GM12878 (cell line): ENCODE results near the gene ZNF791. TPM values are rescaled to one million over a fixed set of nuclear protein-coding genes. Genes with fewer than 3 reads are reported as not detected.

Source experiments
- BMI1 ChIP-seq: fragments of 450-650 bp; IDR thresholded peaks from 2 replicates; pipeline ENCODE4 v1.6.1; 2016; ENCODE audit warnings: mild to moderate bottlenecking, moderate library complexity, borderline replicate concordance
- CBX5 ChIP-seq: sonication (generic); IDR thresholded peaks from 2 replicates; pipeline ENCODE4 v1.6.1; 2016; ENCODE audit warnings: low read depth, moderate library complexity, mild to moderate bottlenecking, inconsistent platforms
- CHD1 ChIP-seq: IDR thresholded peaks from 2 replicates; pipeline ENCODE4 v1.6.1; 2012; ENCODE audit warnings: low read depth, low read length, improper control_type of control experiment
- ETV6 ChIP-seq, 2 experiments: fragments of 450-650 bp in 1 of 2; IDR thresholded peaks in 1 of 2; conservative IDR thresholded peaks in 1 of 2; 2 replicates each; pipeline ENCODE4 v1.6.1; 2014; ENCODE audit warnings: antibody characterized with exemption in 1 of 2, borderline replicate concordance in 1 of 2, low read depth in 1 of 2, mild to moderate bottlenecking in 1 of 2, moderate library complexity in 1 of 2
- GABPA ChIP-seq: IDR thresholded peaks from 2 replicates; pipeline ENCODE4 v1.6.1; 2014; ENCODE audit warnings: antibody characterized with exemption, low read depth, mild to moderate bottlenecking, inconsistent platforms
- MEF2B ChIP-seq: fragments of 450-650 bp; IDR thresholded peaks from 2 replicates; pipeline ENCODE4 v1.6.1; 2018; ENCODE audit warnings: mild to moderate bottlenecking, moderate library complexity; ENCODE audit not compliant: partially characterized antibody, poor library complexity, severe bottlenecking
- MTA2 ChIP-seq: fragments of 450-650 bp; IDR thresholded peaks from 2 replicates; pipeline ENCODE4 v1.6.1; 2016; ENCODE audit warnings: low read depth, mild to moderate bottlenecking, moderate library complexity
- MYC ChIP-seq: IDR thresholded peaks from 2 replicates; pipeline ENCODE4 v1.6.1; 2011; ENCODE audit warnings: mild to moderate bottlenecking, low read length, moderate library complexity, inconsistent platforms; ENCODE audit not compliant: insufficient read depth, insufficient replicate concordance, insufficient read length, severe bottlenecking
- NR2C1 ChIP-seq: fragments of 450-650 bp; IDR thresholded peaks from 2 replicates; pipeline ENCODE4 v1.6.1; 2017; ENCODE audit warnings: antibody characterized with exemption, mild to moderate bottlenecking, moderate library complexity
- PAX5 ChIP-seq: IDR thresholded peaks from 2 replicates; pipeline ENCODE4 v1.6.1; 2011; ENCODE audit warnings: low read depth, low read length, borderline replicate concordance
- POLR2AphosphoS5 ChIP-seq: IDR thresholded peaks from 2 replicates; pipeline ENCODE4 v1.6.1; 2011; ENCODE audit warnings: mild to moderate bottlenecking, low read length, inconsistent platforms
- RBBP5 ChIP-seq: fragments of 200-600 bp; sonication (generic); conservative IDR thresholded peaks from 2 replicates; pipeline ENCODE4 v1.6.1; 2016
- SMAD1 ChIP-seq: fragments of 450-650 bp; IDR thresholded peaks from 2 replicates; pipeline ENCODE4 v1.6.1; 2018; ENCODE audit warnings: mild to moderate bottlenecking, low read depth; ENCODE audit not compliant: partially characterized antibody
- STAT3 ChIP-seq: IDR thresholded peaks from 2 replicates; pipeline ENCODE4 v1.6.1; 2011; ENCODE audit warnings: low read depth, low read length, improper control_type of control experiment
- SUZ12 ChIP-seq: fragments of 200-600 bp; sonication (generic); IDR thresholded peaks from one replicate; pipeline ENCODE4 v1.6.1; 2018; ENCODE audit warnings: antibody characterized with exemption, mild to moderate bottlenecking; ENCODE audit not compliant: unreplicated experiment
- YBX1 ChIP-seq: fragments of 450-650 bp; IDR thresholded peaks from 2 replicates; pipeline ENCODE4 v1.6.1; 2016; ENCODE audit warnings: antibody characterized with exemption
- ZBTB40 ChIP-seq: fragments of 450-650 bp; IDR thresholded peaks from 2 replicates; pipeline ENCODE4 v1.6.1; 2016; ENCODE audit warnings: mild to moderate bottlenecking, moderate library complexity, borderline replicate concordance
- ZNF207 ChIP-seq: fragments of 450-650 bp; IDR thresholded peaks from 2 replicates; pipeline ENCODE4 v1.6.1; 2014; ENCODE audit warnings: antibody characterized with exemption, mild to moderate bottlenecking, borderline replicate concordance
- ZNF384 ChIP-seq: IDR thresholded peaks from 2 replicates; pipeline ENCODE4 v1.6.1; 2012; ENCODE audit warnings: low read depth, mild to moderate bottlenecking, low read length, improper control_type of control experiment, borderline replicate concordance
- ZNF622 ChIP-seq: fragments of 450-650 bp; IDR thresholded peaks from 2 replicates; pipeline ENCODE4 v1.6.1; 2017; ENCODE audit warnings: mild to moderate bottlenecking, inconsistent platforms
- polyA plus RNA-seq, 11 experiments: library from polyadenylated mRNA; depleted of rRNA in 4 of 11; unstranded in 6 of 11; stranded (reverse) in 5 of 11; fragments of >200 nt; fragmentation: Nextera tagmentation in 4 of 11; fragmentation: Illumina TruSeq in 1 of 11; extraction: Ambion mirVana in 4 of 11; extraction: Trizol in 1 of 11; gene quantifications; 1 replicate in 1 of 11; 2 replicates in 10 of 11; pipeline versions ENCODE4 v1.2.1 to v1.2.3, GENCODE V29; 2011 to 2016; ENCODE audit warnings: inconsistent platforms in 2 of 11, missing spikeins in 2 of 11, low read depth in 1 of 11
- total RNA-seq, 4 experiments: library from RNA; depleted of rRNA in 3 of 4; stranded (reverse); fragments of >200 nt in 3 of 4; fragmentation: Illumina TruSeq in 1 of 4; extraction: Trizol in 1 of 4; gene quantifications; 2 replicates each; pipeline versions ENCODE4 v1.2.1 to v1.2.3, GENCODE V29; 2013 to 2021
- TF ChIP-seq, protein P1 (sequence below): IDR thresholded peaks from 2 replicates; pipeline ENCODE4 v1.6.1; 2011; ENCODE audit warnings: mild to moderate bottlenecking, low read depth, low read length, moderate library complexity; ENCODE audit not compliant: insufficient replicate concordance
- TF ChIP-seq, protein P2 (sequence below): fragments of 150-350 bp; IDR thresholded peaks from 2 replicates; pipeline ENCODE4 v1.6.1; 2014; ENCODE audit warnings: mild to moderate bottlenecking, low read depth, low read length

The ZNF791 gene
- total and polyA plus RNA-seq, 10 of the 15 experiments (the other 5 are each of a cell fraction or from before 2014, with no cell fraction given) = 7.5 to 24.0 (median 11.8) TPM

DNA sequence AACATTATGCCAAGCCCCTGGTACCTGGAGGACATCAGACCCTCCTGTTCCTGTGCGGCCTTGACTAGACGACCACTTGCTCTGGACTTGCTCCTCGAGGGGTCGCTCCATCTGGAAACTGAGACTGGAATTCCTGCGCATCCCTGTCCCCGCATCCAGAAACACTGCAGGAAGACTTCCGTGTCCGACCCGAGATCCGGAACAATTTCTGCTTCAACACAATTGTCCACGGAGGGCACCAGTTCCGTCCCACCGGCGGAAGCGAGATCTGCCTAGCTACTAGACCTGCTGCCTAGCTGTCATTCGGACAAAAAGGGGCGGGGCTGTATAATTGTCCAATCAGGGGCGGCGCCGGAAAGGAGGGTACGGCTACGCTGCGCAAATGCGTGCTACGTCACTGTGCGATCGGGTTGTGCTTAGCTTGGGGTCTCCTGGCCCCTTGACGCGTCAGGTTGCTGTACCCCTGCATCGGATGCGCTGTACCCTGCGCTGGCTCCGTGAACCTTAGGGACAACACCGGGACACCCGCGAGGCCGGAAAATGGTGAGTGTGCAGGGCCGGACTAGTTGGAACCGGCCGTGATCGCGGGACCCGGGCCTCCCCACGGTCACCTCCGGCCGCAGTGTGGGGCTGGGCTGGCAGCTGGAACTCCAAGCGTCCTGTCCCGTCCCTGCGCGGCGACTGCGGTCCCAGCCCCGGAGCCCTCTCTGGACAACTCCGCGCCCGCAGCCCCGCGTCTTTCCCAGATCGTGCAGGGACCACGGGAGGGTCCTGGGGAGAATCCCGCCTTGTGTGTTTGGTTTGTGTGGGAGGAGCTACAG is at the start of gene ZNF791, which contains the start of gene ZNF490 (continued):
- TF ChIP-seq ZBTB40 (peak; percentile 98), MTA2 (no peak), STAT3 (no peak), CHD1 (no peak), SUZ12 (no peak), GABPA (peak; percentile 95), PAX5 (no peak), ETV6 (conservative IDR thresholded peaks at IDR 0.05 in 1 of 2, IDR thresholded peaks at IDR 0.05 in 1 of 2; ENCODE audit: borderline replicate concordance in 1 of 2, low read depth in 1 of 2) (0 out of 4 replicates have a peak, but pooled peaks of 1 of the 2 experiments have one; percentile 44), MEF2B (peak; percentile 68), ZNF207 (peak; percentile 26; the same call in 1 of the 2 replicates), MYC (no peak), CBX5 (no peak), ZNF384 (peak; percentile 29; the same call in 1 of the 2 replicates), YBX1 (no peak), ZNF622 (no peak), SMAD1 (no peak), BMI1 (no peak), NR2C1 (no peak), RBBP5 (no peak), POLR2AphosphoS5 (peak; percentile 97)
- TF ChIP-seq, protein P1, sequence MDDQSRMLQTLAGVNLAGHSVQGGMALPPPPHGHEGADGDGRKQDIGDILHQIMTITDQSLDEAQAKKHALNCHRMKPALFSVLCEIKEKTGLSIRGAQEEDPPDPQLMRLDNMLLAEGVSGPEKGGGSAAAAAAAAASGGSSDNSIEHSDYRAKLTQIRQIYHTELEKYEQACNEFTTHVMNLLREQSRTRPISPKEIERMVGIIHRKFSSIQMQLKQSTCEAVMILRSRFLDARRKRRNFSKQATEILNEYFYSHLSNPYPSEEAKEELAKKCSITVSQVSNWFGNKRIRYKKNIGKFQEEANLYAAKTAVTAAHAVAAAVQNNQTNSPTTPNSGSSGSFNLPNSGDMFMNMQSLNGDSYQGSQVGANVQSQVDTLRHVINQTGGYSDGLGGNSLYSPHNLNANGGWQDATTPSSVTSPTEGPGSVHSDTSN = peak; percentile 73
- TF ChIP-seq, protein P2, sequence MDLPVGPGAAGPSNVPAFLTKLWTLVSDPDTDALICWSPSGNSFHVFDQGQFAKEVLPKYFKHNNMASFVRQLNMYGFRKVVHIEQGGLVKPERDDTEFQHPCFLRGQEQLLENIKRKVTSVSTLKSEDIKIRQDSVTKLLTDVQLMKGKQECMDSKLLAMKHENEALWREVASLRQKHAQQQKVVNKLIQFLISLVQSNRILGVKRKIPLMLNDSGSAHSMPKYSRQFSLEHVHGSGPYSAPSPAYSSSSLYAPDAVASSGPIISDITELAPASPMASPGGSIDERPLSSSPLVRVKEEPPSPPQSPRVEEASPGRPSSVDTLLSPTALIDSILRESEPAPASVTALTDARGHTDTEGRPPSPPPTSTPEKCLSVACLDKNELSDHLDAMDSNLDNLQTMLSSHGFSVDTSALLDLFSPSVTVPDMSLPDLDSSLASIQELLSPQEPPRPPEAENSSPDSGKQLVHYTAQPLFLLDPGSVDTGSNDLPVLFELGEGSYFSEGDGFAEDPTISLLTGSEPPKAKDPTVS = peak; percentile 37; the same call in 1 of the 2 replicates
